ENCODE measurements around the gene PPT2.
"Not testable (repeated sequence)": the region's sequence is repeated elsewhere in the genome, so short reads cannot be mapped to it uniquely, and the experiment has no call there.

The PPT2 gene

GRCh38 chr6:32127717-32128592 lies 26.0 kb upstream of the PPT2 start, which contains the start of gene ATF6B:
Gene ATF6B, minus strand, starts transcription at chr6:32128246. Its CDS starts 39 bp downstream, at chr6:32128207.
- DNase-seq, result peak; percentile 96

- no peak for DNase-seq
Observed at GRCh38 chr6:32128751-32129296, 25.1 kb upstream of the PPT2 start.

GRCh38 chr6:32129297-32130088 lies 24.4 kb upstream of the PPT2 start:
- DNase-seq, result no peak

GRCh38 chr6:32131439-32131948 lies 22.4 kb upstream of the PPT2 start:
- DNase-seq, result no peak

GRCh38 chr6:32132110-32132509 lies 21.8 kb upstream of the PPT2 start:
- DNase-seq, result no peak

GRCh38 chr6:32133786-32134185 lies 20.2 kb upstream of the PPT2 start:
- no peak for DNase-seq

GRCh38 chr6:32137454-32137853 lies 16.5 kb upstream of the PPT2 start:
- no peak for DNase-seq

- DNase-seq, result no peak
Observed at GRCh38 chr6:32139590-32139989, 14.4 kb upstream of the PPT2 start.

GRCh38 chr6:32140420-32141046 lies 13.4 kb upstream of the PPT2 start:
- DNase-seq, result no peak

- DNase-seq, result not testable (repeated sequence)
Observed at GRCh38 chr6:32144238-32144637, 9.7 kb upstream of the PPT2 start.

- no peak for DNase-seq
Observed at GRCh38 chr6:32146287-32146686, 7.7 kb upstream of the PPT2 start.

- DNase-seq, result no peak
Observed at GRCh38 chr6:32146687-32147086, 7.3 kb upstream of the PPT2 start.

GRCh38 chr6:32147401-32148132 lies 6.4 kb upstream of the PPT2 start:
- DNase-seq, result no peak

GRCh38 chr6:32148289-32149091 lies 5.5 kb upstream of the PPT2 start:
- no peak for DNase-seq

- no peak for DNase-seq
Observed at GRCh38 chr6:32149092-32149755, 4.7 kb upstream of the PPT2 start.

- no peak for DNase-seq
Observed at GRCh38 chr6:32149932-32150870, 3.7 kb upstream of the PPT2 start.

- DNase-seq, result peak; percentile 12
Observed at GRCh38 chr6:32151181-32151862, 2.6 kb upstream of the PPT2 start.

GRCh38 chr6:32151863-32152768 lies 1.8 kb upstream of the PPT2 start, which contains the start of gene PRRT1:
Gene PRRT1, minus strand, starts transcription at chr6:32151939. Its CDS starts 112 bp downstream, at chr6:32151827.
- no peak for DNase-seq

All from NCI-H1694 (cell line).